Measurements from ENCODE around the gene MAST4. TPM values are rescaled to one million over a fixed set of nuclear protein-coding genes. Genes with fewer than 3 reads are reported as not detected.

The MAST4 gene
- polyA plus RNA-seq, 2 of the 4 experiments (the other 2 are of a cell fraction), result 1.2 to 5.8 TPM

DNA sequence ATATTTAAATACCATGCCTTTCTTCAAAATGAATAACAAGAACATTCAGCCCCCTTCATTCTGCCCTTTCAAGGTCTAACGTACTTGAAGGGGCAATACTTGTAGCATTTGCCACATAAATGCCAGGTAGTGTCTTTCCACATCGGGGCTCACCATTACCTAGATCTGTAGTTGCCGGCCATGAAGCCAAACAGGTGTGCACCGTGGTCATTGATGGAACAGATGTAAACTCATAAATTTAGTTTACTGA lies 407.4 kb downstream of the MAST4 start:
- WGBS (ENCODE audit: missing lambda C conversion rate), result 5% methylated on average over 4 of the region's 4 CpGs
- ATAC-seq, result no peak
- ChIA-PET CTCF (interaction anchor here (1.0 to 4.7 kb wide), 2 partner anchors 14 to 195 kb away, joined by 3 to 34 read pairs; no protein-coding TSS in a partner anchor), POLR2A (interaction anchor here (0.9 to 1.3 kb wide), 2 partner anchors 9 to 45 kb away, joined by 3 to 7 read pairs; no protein-coding TSS in a partner anchor)
- TF ChIP-seq REST (IDR thresholded peaks at IDR 0.05), result no peak
- TF ChIP-seq, protein P1, sequence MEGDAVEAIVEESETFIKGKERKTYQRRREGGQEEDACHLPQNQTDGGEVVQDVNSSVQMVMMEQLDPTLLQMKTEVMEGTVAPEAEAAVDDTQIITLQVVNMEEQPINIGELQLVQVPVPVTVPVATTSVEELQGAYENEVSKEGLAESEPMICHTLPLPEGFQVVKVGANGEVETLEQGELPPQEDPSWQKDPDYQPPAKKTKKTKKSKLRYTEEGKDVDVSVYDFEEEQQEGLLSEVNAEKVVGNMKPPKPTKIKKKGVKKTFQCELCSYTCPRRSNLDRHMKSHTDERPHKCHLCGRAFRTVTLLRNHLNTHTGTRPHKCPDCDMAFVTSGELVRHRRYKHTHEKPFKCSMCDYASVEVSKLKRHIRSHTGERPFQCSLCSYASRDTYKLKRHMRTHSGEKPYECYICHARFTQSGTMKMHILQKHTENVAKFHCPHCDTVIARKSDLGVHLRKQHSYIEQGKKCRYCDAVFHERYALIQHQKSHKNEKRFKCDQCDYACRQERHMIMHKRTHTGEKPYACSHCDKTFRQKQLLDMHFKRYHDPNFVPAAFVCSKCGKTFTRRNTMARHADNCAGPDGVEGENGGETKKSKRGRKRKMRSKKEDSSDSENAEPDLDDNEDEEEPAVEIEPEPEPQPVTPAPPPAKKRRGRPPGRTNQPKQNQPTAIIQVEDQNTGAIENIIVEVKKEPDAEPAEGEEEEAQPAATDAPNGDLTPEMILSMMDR (IDR thresholded peaks at IDR 0.05), result no peak
- TF ChIP-seq KDM5A (IDR thresholded peaks at IDR 0.05), result no peak
- no peak for TF ChIP-seq NPAS2 (CRISPR knock-in tag; IDR thresholded peaks at IDR 0.05; ENCODE audit: borderline replicate concordance)
- no peak for TF ChIP-seq ZNF302 (CRISPR knock-in tag; IDR thresholded peaks at IDR 0.05)
- no peak for TF ChIP-seq ATOH8 (CRISPR knock-in tag; IDR thresholded peaks at IDR 0.05; ENCODE audit: low read depth)
- no peak for TF ChIP-seq RFX5 (IDR thresholded peaks at IDR 0.05)
- no peak for TF ChIP-seq TP53 (CRISPR knock-in tag; IDR thresholded peaks at IDR 0.05)
- TF ChIP-seq EP300 (IDR thresholded peaks at IDR 0.05), result no peak
- no peak for TF ChIP-seq BHLHE40 (IDR thresholded peaks at IDR 0.05; ENCODE audit: low read depth, low read length)
- TF ChIP-seq HOXB5 (CRISPR knock-in tag; IDR thresholded peaks at IDR 0.05), result no peak
- TF ChIP-seq POLR2A (IDR thresholded peaks at IDR 0.05; ENCODE audit: low read length), result no peak
- no peak for TF ChIP-seq FOSB (CRISPR knock-in tag; IDR thresholded peaks at IDR 0.05)
- no peak for TF ChIP-seq ZFP36 (IDR thresholded peaks at IDR 0.05; ENCODE audit: borderline replicate concordance, partially characterized antibody)
- TF ChIP-seq JUNB (IDR thresholded peaks at IDR 0.05), result no peak
- TF ChIP-seq SREBF2 (IDR thresholded peaks at IDR 0.05), result no peak
- TF ChIP-seq MYC (IDR thresholded peaks at IDR 0.05; ENCODE audit: borderline replicate concordance, low read length), result no peak
- TF ChIP-seq ELK1 (IDR thresholded peaks at IDR 0.05; ENCODE audit: low read depth, low read length), result no peak
- no peak for TF ChIP-seq CHD2 (IDR thresholded peaks at IDR 0.05; ENCODE audit: low read length, partially characterized antibody)
- no peak for TF ChIP-seq RNF2 (IDR thresholded peaks at IDR 0.05; ENCODE audit: borderline replicate concordance, low read depth)
- DNase-seq (ENCODE audit: low read depth in 1 of 2, low spot score in 1 of 2), result no peak
- Histone ChIP-seq H3K4me1 (peaks cover 12% of the 10 kb centered on the region), H3K27ac (peak overlapping the region; percentile 74 to 88), H3K9me3 (no peaks in the 10 kb centered on the region), H3K4me3 (peak overlapping the region; percentile 50), H3K4me2 (peak overlapping the region; percentile 82)
- FAIRE-seq, result no peak

Measured in A549 (cell line).